RKO (cell line): ENCODE results near the gene ABCA7.
"Not testable (repeated sequence)": the region's sequence is repeated elsewhere in the genome, so short reads cannot be mapped to it uniquely, and the experiment has no call there.

Experiments used
- DNase-seq: peaks from one replicate; pipeline ENCODE4 v3.0.0-alpha.2; 2016; ENCODE audit warnings: low spot score

The ABCA7 gene

DNA sequence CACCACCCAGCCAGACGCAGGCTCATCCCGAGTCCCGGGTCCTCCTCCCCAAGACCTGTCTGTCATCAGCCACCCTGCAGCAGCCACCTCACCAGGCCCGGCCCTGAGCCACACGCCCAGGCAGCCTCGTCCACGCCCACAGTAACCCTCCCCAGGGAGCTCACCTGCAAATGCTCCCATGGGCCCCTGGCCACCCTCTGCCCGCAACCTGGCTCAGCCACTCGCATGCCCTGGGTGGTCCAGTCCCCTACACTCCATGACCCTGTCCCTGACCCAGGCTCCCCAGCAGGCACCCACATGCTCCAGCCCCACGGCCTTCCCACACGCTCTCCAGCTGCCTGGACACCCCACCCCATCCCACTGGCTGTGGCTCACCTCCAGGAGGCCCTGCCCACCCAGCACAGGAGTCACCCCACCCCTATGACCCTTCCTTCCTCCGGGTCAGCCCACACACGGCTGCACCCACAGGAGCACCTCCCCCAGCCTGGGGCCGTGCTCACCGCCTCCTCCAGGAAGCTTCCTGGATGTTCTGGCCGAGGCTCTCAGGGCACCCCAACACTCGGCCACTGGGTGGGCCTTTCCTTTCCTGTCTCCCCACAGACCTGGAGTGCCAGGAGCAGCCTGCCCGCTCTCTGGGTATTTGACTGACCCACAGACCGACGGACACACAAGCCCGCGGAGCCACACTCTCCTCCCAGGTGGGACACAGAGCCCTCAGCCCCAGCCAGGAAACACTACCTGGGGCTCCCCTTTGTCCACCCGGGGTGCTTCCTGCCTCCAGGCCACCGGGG, 22.6 kb upstream of the ABCA7 start:
- DNase-seq = no peak

DNA sequence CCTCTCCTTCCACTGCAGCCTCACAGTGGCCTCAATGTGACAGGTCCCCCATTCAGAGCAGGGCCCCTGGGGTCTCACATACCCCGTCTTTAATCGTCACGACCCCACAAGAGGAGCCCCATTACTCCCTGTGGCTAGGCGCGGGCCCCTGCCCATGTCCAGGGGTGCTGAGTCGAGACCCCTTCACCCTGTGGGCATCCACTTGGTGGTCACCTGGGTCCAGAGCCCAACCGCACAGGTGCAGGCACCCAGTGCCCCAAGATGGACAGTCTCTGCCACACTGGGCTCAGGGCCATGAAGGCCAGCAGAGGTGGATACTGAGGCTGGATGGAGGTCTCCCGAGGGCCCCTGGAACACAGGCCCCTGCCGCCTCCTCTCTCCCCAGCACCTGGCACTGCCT, 22.0 kb upstream of the ABCA7 start:
- DNase-seq = no peak

DNA sequence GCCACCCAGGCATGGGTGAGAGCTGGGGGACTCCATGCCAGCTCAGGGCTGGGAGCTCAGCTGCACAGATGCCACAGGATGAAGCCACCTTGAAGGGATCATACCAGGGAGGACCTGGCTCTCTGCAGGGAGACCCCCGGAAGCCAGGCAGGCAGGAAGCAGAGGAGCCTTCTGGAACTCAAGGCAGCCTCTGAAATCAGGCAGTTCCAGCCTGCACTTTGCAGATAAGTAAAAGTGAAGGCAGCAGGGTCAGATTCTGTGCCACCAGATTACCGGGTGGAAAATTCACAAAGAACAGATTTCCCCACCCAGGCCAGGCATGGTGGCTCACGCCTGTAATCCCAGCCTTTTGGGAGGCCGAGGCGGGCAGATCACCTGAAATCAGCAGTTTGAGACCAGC, 21.5 kb upstream of the ABCA7 start:
- DNase-seq = no peak

DNA sequence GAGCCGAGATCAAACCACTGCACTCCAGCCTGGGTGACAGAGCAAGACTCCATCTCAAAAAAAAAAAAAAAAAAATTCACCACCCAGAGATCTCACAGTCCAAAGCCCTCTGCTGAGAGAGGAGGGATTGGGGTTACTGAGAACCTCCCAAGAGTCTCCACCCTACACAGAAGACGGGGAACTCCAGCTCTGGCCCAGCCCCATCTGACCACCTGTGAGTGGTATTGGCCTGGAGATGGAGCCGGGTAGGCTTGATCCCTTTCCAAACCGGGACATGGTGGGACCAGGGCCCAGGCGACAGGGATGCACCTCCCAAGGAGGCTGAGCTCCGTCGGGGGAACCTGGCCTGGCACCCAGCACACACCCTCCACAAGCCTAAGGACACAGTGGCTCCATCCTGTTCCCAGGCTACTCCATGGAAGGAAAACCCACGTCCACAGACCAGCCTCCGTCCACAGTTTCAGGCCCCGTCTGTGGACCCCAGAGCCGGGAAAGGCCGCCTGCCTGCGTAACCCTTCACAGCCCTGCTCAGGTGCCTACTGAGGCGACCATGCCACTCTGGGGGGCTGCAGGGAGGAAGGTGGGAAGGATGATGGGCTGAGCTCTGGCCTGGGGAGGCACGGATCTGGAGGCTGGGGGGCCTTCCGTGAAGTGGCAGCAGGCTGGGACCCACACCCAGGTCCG, 20.8 kb upstream of the ABCA7 start:
- DNase-seq = no peak

DNA sequence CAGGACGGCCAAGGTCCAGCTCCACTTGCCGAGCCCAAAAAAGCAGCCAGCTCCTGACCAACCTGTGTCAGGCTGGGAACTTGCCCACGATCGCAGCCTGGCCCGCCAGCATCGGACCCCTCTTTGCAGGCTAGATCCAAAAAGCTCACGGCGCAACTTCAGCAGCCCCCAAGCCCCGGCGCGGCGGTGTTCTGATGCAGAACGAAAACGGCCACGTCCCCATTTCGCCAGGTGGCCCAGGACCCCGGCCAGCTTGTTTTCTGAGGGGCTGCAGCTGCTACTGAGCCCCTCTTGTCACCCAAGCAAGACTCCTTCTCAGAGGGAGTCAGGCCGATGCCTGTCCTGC, 20.3 kb upstream of the ABCA7 start:
- DNase-seq = no peak

DNA sequence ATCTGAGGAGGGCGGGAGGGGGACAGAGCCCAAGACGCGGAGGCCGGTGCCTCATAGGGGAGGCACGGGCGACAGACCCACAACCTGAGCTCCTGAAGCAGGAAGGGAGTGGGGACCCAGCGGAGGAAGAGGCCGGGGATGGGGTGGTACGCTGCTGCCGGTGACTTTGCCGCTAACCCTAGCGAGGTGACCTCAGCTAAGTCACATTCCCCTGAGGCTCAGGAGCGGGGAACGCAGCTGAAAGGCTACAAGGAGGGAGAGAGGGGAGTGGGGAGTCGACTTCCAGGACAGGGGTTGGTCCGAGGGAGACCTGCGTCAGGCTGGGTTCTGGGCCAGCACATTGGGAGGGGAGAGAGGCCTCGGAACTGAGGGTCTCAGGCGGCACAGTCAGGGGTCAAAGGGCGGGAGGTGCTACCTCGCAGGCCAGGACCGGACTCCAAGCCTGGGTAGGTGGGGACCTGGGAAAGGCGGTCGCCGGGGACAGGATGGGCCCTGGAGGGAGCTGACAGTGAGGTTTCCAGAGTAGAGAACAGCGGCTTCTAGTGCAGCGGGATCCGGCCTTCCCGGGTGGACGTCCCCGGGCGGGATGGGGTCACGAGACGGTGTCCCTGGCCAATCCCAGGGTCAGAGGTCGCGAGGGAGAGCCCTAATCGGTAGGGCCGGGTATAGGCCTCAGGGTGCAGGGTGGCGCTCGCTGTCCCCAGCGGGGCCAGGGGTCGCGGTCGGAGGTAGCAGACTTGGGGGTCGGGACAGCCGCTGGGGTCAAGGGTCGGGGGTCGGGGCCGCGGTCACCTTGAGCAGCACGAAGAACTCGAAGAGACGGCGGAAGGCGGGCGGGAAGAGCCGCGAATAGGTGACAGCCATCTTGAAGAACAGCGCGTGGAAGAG, 19.7 kb upstream of the ABCA7 start:
- DNase-seq = peak; percentile 41

DNA sequence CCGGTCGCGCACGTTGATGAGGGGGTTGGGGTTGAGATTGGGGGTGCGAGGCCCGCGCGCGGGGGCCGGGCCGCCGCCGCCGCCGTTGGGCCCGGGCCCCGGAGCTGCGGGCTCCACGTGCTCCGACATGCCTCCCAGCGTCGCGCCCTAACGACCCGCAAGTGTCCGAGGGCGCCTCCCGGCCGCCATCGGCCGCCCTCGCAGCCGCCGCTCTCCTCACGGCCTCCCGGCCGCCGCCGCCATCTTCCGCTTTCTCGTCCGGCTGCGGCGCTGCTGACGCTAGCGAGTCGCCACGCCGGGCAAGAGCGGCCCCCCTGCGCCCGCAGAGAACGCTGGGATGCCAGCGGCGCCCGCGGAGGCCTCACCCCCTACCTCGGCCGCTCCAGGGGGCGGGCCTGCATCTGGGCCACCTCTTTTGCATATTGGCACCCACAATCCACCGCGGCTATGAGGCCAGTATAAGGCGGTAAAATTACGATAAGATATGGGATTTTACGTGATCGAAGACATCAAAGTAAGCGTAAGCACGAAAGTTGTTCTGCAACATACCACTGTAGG, 19.0 kb upstream of the ABCA7 start, which contains the start of gene TMEM259:
Gene TMEM259 (minus strand): TSS at position 256 of the 558 bp plus-strand sequence. CDS start 127 bp downstream, at position 129.
- peak; percentile 96 for DNase-seq

DNA sequence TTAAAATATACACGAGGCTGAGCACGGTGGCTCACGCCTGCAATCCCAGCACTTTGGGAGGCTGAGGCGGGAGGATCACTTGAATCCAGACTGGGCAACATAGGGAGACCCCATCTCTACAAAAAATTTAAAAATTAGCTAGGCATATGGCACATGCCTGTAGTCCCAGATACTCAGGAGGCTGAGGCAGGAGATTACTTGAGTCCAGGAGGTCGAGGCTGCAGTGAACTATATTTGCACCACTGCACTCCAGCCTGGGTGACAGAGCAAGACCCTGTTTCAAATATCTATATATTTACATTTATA, 16.1 kb upstream of the ABCA7 start:
- not testable (repeated sequence) for DNase-seq

DNA sequence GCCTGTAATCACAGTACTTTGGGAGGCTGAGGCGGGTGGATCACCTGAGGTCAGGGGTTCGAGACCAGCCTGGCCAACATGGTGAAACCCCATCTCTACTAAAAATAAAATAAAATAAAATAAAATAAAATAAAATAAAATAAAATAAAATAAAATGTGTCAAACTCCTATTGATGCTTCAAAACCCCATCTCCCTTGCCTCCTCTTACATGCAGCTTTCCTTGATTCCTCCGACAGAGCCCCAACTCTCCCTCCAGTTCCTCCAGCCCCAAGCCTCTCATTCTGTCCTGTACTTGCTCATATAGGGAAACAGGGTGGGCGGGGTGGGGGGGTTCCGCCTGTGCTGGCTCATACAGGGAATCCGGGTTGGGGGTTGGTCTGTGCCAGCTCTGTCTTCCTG, 14.8 kb upstream of the ABCA7 start:
- not testable (repeated sequence) for DNase-seq

DNA sequence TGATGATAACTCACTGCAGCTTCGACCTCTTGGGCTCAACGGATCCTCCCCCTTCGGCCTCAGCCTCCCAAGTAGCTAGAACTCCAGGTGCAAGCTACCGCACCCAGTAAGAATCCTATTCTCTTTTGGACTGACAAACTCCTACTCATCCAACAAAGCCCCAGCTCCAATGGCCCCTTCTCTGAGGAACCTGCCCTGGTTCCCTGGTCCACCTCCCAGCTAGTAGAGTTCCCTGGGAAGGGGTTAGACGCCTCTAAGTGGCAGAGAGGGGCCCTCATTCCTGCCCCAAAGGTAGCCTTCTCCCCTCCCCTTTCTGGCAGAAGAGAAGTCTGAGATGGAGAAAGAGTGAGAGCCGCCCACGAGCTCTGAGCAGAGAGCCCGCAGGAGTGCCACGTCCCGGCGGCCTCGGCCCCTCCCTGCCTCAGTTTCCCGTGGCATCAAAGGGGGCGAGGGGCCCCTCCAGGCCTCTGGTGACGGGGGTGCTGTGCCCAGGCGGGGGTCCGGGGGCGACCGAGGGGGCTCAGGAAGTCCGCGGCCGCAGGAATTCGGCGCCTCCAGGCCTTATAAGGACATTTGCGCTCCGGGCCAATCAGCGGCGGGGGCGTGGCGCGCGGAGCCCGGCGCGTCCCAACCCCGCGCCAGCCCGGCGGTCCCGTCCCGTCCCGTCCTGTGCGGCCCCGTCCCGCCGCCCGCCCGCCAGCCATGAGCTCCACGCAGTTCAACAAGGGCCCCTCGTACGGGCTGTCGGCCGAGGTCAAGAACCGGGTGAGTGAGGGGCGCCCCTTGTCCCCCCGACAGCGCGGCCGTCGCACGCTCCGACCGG, 13.7 kb upstream of the ABCA7 start, which contains the start of gene CNN2:
Gene CNN2 (plus strand): TSS at position 649 of the 823 bp plus-strand sequence. CDS start 54 bp downstream, at position 703.
- peak; percentile 79 for DNase-seq

DNA sequence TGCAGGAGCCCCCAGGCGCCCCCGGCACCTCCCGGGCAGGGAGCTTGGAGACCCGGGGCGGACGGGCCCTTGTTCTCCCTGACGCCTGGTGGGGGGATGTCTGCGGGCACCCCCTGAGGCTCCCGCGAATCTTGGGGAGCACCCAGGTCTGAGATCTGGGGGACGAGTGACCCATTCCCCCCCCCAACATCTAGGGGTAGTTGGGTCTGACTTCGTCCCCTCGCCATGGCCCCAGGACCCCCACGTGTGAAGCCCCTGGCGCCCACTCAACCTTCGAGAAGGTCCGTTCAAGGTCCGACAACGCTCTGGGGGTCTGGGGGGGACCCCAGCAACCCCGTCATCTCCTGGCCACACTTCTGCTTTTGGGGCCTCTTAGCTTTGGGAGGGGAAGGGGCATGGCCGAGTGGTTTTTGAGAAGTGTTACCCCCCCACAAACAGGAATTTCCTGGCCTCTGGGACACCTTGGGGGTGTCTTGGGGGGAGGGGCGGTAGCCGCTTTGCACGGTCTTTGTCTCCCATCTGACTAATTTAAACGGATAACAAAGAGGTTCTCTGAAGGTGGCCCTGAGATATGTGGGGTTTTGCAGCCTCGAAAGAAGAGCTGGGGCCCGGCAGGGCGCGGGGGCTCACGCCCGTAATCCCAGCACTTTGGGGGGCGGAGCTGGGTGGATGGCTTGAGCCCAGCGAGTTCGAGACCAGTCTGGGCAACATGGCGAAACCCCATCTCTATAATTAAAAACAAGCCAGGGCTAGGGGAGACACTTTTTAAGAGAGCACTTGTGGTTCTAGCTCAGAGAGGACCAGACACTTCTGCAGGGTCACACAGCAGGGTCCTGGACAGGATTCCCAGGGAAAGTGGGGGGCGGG, 12.9 kb upstream of the ABCA7 start:
- DNase-seq = peak; percentile 55

DNA sequence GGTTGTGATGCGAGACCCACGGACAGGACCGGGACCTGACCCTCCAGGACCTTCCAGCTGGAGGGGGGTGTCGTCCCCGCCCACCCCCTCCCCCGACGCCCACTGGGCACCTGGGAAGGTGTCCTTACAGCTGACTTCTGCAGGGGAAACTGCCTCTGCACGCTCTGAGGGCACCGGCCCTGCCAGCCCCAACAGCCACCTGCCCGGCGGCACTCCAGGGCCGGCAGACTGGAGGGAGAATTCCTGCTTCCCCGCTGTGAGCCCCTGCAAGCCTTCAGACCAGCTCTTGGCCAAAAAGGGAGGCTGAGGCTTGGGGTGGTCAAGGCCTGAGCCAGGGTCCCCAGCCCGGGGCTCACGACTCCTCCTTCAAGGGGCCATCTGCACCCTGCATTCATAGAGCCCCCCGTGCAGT, 12.3 kb upstream of the ABCA7 start:
- DNase-seq = no peak

DNA sequence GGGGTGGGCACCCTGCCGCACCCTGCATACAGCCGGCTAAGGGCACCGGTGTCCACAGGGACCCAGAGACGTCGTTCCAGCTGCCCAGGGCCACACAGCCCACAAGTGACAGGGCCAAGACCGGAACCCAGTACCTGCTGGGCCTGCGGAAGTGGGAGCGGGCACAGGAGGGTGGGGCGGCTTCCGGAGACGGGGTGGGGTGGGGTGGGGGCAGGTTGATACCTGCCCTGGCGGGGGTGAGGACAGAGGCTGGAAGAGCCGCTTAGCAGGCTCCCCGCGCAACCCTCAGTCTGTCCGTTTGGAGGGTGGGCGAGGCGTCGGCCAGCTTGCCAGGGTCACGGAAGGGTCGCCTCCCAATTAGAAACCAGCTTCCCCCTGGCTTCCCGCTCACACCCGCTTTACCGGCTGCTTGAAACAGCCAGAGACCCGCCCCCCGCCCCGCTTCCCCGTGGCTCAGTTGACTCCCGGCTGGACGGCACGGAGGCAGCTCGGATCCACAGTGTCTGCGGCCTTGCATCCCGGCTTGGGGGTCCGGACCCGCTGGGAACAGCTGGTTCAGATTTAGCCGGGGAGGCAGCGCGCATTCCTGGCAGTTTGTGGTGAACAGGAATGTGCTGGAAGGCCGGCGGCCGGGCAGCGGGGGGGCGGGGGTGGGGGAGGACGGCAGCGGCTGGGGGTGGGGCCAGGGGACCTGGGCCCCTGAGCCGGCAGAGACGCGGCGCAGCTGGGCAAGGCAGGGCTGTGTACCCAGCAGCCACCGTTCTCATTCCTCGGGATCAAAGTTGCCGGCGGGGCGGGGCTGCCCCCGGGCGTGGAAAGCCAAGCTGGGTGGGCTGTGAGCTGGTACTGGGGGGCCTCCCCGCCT, 11.6 kb upstream of the ABCA7 start:
- peak; percentile 61 for DNase-seq

DNA sequence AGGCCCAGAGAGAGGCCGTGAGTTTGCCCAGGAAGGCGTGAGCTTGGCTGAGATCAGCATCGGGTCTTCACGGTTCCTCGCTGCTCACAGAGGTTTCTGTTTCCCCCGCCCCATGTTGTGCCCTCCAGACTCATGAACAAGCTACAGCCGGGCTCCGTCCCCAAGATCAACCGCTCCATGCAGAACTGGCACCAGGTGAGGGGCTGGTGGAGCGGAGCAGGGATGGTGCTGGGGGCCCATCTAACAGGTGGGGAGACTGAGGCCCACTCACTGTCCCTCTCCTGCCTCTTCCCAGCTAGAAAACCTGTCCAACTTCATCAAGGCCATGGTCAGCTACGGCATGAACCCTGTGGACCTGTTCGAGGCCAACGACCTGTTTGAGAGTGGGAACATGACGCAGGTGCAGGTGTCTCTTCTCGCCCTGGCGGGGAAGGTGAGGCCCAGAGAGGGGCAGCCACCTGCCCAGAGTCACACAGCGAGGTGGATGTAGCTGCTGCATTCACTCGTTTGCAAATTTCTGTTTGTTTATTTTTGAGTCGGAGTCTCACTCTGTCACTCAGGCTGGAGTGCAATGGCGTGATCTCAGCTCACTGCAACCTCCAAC, 7.5 kb upstream of the ABCA7 start:
- no peak for DNase-seq

DNA sequence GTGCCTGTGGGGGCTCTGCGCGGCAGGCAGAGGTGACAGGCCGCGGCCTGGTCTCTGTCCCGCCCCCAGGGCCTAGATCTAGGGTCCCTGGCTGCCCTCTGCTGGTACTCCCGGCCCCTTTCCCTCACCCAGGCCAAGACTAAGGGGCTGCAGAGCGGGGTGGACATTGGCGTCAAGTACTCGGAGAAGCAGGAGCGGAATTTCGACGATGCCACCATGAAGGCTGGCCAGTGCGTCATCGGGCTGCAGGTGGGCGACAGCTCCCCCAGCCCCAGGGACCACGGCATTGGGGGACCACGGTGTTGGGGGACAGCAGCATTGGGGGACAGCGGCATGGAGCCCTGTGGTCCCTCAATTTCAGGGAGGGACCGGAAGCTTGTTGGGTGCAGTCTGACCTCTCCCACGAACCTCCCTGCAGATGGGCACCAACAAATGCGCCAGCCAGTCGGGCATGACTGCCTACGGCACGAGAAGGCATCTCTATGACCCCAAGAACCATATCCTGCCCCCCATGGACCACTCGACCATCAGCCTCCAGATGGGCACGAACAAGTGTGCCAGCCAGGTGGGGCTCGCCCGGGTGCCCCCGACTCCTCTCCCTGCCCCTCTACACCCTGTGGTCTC, 3.8 kb upstream of the ABCA7 start:
- no peak for DNase-seq

DNA sequence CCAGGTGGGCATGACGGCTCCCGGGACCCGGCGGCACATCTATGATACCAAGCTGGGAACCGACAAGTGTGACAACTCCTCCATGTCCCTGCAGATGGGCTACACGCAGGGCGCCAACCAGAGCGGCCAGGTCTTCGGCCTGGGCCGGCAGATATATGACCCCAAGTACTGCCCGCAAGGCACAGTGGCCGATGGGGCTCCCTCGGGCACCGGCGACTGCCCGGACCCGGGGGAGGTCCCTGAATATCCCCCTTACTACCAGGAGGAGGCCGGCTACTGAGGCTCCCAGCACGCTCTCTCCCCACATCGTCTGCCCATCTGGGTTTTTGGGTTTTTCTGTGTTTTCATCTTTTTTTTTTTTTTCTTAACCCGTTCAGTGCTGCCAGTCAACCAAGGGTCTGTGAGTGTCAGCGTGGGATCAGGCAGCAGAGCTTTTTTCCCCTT, 2.3 kb upstream of the ABCA7 start:
- no peak for DNase-seq

DNA sequence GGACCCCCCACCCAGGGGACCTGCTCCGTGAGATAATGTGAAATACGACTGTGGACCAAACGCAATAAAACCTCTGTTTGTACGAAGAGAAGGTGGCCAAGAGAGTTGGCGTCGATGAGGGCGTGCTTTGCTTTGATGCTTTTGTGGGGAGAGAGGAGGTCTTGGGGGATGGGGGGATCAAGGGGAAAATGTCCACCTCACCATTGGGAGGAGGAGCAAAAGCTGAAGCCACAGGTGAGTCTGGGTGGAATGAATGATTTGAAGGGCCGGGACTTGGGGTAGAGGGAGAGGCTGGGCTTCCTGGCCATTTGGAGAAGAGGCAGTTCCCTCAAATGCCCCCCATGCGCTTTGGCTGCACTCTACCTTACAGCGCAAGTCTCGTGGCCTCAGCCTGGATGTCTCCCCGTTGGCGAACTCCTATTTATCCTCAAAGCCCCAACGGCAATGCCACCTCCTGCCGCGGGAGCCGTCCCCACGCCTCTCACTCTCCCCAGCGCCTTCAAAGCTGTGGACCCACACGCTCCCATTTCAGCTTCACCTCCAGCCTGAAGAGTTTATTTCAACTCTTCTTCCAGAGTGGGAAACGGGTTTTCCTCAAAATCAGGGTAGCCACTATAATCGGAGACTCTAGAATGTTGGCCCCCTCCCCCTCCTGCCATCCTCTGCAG, 795 bp upstream of the ABCA7 start:
- peak; percentile 29 for DNase-seq
